ENCODE results near the gene ING3.

GRCh38 chr7:120988591-120989256, 38.1 kb downstream of the ING3 start, which contains the start of gene CPED1:
- TF ChIP-seq CTCF (conservative IDR thresholded peaks at IDR 0.05): no peak
- no peak for TF ChIP-seq ZFX (IDR thresholded peaks at IDR 0.05)
